IPS-NIHi7 (cell line): Measurements from ENCODE around the gene ST3GAL3.

Experiments used
- DNase-seq: peaks from one replicate; pipeline ENCODE4 v3.0.0; 2012; ENCODE audit warnings: mixed read lengths; ENCODE audit errors: extremely low spot score

Gene ST3GAL3

DNA sequence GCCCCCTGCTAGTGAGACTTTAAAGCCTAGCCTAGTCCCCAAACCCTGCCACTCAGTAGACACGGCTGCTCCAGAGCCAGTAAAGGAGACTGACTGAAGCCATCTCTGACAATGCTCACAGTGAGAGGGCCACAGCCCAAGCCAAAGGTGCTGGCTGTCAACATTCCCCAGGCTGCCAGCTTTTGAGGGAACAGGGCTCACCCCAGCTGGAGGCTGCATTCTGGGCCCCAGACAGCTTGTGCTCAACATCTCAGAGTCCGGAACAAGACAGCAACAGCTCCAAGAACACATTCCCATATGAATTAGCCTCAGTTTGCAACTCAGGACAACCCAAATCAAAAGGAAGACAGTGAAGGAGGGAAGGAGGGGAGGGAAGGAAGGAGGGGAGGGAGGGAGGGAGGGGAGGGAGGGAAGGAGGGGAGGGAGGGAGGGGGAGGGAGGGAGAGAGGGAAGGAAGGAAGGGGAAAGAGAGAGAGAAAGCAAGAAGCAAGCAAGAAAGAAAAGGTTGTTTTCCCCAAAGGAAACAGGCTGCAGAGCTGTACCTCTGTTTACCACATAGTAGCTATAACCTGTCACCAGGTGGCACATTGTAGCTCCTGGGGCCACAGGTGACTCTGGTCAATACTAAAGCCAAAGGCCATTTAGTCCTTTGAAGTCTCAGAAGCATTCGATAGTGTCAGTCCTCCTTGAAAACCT, 231.7 kb downstream of the ST3GAL3 start:
- no peak for DNase-seq

- DNase-seq, result no peak
These were observed 235.1 kb downstream of the ST3GAL3 start for GRCh38 chr1:43942411-43942810.

DNA sequence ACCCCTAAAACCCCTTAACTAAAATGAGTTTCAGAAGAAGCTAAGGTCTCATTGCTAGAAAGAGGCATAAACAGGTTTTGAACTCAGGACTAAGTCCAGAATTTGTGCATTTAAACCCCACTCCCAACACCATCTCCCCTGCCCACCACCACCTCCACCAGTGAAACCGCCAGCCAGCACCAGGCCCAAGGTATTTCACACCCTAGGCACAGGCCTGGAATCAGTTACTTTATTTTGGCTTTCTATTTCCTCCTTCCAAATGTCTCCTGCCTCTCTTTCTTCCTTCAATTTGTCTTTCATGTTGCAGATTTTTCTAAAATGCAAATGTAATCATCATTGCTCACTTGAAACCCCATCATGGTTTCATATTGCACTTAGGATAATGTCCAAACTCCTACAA, 237.5 kb downstream of the ST3GAL3 start:
- DNase-seq, result no peak

DNA sequence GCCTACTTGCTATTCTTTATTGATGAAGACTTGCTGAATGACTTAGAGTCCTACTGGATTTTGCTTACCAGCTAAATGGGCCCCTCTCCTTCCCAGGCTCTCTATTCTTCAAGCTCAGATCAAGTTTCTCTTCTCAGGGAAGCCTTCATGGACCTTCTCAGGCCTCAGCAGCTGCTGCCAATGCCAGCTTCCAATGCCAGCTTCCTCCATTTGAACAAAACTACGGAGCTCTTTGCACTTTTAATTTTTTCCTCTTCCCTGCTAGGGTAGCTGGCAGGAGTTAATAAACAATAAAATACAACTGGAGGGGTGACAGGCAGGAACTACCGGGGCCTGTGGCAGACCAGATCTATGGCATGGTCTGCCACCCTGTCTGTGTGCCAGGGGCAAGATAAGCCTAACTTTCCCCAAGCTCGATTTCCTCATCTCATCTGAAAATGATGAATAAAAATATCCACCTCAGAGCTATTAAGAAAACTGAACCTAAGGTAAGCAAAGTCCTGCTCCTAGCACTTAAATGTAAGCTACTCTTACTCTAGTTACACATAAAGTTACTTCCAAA, 238.4 kb downstream of the ST3GAL3 start:
- DNase-seq, result no peak

GRCh38 chr1:43946236-43947060, 239.1 kb downstream of the ST3GAL3 start, which contains the start of gene IPO13:
Gene IPO13 (plus strand): TSS chr1:43946950. CDS start chr1:43947601, 651 bp downstream.
- DNase-seq, result peak; percentile 98

DNA sequence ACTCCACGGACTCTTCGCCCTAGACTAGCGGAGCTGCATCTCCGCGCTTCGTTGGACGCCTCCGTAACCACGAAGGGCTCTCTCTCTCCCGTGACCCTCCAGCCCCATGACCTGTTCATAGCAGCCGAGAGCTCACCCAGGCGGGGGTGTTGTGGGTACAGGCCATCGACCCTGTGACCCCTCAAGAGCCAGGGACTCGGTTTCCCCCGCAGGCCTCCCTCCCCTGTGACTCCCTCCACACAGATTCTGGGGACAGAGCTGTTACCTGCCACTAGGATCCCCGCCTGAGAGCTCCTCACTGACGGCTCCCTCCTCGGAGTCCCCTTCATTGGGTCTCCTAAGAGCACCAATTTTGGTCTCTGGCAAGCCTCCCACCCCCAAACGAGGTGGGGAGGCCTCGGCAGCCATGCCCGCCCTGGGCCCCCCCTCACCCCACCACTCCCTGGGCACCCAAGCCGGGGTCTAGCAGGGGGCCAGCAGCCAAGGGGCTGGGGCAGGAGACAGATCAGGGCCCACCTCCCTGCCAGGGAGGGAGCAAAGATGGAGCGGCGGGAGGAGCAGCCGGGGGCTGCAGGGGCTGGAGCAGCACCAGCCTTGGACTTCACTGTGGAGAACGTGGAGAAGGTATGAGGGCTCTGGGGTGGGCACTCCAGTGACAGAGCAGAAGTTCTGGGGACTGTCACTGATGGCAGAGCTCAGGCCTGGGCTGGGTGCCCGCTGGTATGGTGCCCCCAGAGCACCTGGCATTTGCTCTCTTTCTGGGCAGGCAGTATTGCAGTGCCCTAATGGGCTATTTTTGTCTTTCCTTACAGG, 239.9 kb downstream of the ST3GAL3 start:
- DNase-seq, result no peak

DNA sequence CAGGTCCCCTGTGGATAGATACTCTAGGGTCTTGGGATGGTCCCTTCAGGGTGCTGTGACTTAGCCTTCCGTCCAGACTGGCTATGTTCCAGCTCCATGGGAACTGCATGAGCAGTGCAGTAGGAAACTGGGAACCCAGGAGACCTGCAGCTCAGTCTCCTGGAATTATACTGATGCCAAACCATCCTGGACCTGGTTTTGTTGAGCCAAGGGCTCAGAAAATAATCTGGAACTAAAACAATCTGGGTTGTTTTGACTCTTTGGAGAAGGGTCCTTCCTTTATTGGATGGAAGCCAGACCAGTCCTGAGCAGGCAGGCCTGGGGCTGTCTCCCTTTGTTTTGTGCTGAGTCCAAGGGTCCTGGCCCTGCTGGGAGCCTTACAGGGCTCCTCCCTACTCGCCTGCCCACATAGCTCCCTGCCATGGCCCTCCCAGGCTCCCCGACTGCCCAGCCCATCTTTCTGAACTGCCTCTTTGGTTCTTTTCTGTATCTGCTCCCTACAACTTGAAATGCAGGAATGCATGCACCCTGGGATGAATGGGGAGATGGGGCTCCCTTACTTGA, 240.6 kb downstream of the ST3GAL3 start:
- DNase-seq, result no peak

- DNase-seq, result no peak
These were observed 242.3 kb downstream of the ST3GAL3 start for GRCh38 chr1:43949678-43950077.

- DNase-seq, result no peak
These were observed 244.0 kb downstream of the ST3GAL3 start for GRCh38 chr1:43951021-43951985.

DNA sequence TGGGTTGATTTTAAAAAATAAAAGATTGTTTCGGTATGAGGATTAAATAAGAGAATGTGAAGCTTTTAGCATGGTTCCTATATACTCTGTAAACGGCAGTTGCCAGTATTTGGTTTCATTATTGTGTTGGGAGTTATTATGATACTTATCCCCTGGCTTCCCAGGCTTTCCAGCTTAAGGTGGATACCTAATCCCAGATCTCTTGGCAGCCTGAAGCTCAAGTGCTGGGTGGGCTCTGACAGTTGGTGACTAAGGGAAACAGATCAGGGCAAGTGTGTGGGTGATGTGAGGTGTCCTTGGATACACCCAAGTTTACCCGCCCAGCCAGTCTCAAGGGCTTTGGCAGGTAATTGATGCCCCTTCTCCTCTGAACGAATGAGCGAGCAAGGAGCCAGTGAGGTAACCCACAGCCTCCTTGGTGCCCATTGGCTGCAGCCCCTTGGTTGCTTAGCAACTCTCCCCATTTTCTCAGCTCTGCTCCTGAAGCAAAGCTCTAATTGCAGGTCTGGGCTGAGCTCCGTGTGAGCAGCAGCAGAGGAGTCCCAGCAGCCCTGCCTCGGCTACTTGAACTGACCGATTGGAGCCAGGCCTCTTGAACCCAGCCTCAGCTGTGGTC, 245.5 kb downstream of the ST3GAL3 start:
- DNase-seq, result peak; percentile 86

- DNase-seq, result no peak
These were observed 246.0 kb downstream of the ST3GAL3 start for GRCh38 chr1:43953361-43953760.

GRCh38 chr1:43954036-43954435, 246.7 kb downstream of the ST3GAL3 start:
- no peak for DNase-seq

DNA sequence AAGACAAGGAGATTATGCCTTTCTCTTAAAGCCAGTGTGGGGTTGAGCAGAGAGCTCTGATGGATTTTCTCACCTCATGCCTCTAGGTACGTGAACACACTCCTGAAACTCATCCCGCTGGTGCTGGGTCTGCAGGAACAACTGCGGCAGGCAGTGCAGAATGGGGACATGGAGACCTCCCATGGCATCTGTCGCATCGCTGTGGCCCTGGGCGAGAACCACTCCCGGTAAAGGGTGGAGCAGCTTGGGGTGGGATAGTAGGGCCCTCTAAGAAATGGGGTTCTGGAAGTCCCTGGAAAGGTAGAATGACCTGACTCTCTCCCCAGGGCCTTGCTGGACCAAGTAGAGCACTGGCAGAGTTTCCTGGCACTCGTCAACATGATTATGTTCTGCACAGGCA, 248.9 kb downstream of the ST3GAL3 start:
- no peak for DNase-seq

GRCh38 chr1:43957407-43958040, 250.2 kb downstream of the ST3GAL3 start:
- no peak for DNase-seq

DNA sequence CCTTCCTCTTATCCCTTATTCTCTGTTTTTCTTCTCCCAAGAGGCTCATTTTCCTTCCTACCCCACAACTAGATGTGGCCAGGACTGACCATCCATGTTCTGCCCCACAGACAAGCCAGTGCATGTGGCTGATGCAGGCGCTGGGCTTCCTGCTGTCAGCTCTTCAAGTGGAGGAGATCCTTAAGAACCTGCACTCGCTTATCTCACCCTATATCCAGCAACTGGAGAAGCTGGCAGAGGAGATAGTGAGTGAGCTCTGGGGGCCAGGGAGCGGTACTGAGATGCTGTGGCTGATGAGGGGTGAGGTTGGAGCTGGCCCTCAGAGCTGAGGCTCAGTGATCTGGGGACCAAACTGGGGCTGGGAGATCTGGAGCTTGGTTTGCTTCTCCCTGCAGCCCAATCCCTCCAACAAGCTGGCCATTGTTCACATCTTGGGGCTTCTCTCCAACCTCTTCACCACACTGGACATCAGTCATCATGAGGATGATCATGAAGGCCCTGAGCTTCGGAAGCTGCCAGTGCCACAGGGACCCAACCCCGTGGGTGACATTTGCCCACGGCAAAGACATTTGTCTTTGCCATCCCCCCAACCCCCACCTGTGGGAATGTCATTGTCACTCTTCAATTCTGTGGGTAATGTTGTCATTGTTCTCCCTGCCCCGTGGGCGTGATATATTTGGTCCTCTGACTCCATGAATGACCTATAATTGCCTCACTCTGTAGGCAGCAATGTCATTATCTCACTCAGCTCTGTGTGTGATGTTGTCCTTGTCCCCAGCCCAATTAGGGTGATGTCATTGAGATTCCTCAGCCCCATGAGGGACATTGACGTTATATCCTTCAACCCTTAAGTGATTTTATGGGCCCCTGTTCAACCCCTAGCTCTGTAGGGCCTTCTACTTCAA, 251.3 kb downstream of the ST3GAL3 start:
- DNase-seq, result no peak

DNA sequence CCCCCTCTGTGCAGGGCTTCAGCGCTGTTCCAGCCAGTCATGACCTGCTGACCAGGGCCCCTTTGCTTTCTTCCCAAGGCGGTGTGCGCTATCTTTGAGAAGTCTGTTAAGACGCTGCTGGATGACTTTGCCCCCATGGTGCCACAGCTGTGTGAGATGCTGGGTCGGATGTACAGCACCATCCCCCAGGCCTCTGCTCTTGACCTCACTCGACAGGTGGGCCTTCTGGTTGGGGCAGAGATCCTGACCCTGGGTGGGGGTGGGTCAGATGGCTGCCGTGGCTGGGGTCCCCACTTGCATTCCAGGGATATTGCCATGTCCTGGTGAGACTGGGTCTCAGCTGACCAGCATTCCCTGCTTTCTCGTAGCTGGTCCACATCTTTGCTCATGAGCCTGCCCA, 253.5 kb downstream of the ST3GAL3 start:
- DNase-seq, result no peak

DNA sequence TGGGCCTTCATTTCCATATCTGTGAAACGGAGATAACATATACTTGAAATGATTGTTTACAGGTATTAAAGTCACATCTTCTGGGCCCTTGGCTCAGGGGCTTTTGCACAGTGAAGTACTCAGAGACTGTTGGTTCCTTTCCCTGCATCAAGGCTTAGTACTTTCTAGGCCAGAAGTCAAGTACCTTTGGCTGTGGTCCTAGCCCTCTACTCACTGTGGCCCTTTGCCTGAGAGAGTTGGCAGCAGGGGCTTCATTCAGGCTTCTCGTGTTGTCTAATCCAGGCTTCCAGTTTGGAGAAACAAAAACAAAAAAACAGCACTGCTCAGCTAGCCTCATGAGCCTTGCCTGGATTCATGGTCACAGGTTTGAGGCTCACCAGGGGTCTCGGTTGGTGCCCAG, 254.4 kb downstream of the ST3GAL3 start:
- DNase-seq, result no peak

DNA sequence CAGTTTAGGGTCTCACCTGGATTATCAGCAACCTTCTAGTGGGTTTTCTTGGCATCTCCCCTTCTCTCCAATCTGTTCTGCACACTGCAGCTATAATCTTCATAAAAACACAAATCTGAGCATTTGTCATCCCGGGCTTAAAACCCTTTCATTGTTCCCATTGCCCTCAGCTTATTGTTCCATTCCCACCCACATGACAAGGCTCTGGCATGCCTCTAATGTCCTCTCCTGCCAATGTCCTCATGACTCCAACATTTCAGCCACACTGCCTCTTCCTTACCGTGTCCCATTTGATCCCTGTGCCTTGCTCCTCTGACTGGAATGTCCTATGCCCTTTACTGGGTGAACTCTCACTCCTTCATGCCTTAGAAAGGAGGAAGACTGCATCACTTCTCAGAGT, 255.0 kb downstream of the ST3GAL3 start:
- no peak for DNase-seq
